Left lung (tissue), 10 donors: ENCODE results near the gene ENO1. TPM values are rescaled to one million over a fixed set of nuclear protein-coding genes. Genes with fewer than 3 reads are reported as not detected.
"Not testable (repeated sequence)": the region's sequence is repeated elsewhere in the genome, so short reads cannot be mapped to it uniquely, and the experiment has no call there.

ENCODE experiments used
- ATAC-seq: fragments of 200-7000 bp; cut with Tn5 transposase; one replicate; pipeline ENCODE4 v1.9.1; 2020; ENCODE audit warnings: moderate library complexity
- DNase-seq, 4 donors: peaks; one replicate each; pipeline ENCODE4 v3.0.0-alpha.2; 2013 to 2020
- H3K27ac ChIP-seq, 2 donors: fragments of 200-600 bp; sonication (generic) in 1 of 2; one replicate each; pipeline versions ENCODE4 v1.5.0 to v1.8.0; 2020 to 2021
- H3K27me3 ChIP-seq, 2 donors: fragments of 200-600 bp; sonication (generic) in 1 of 2; one replicate each; pipeline versions ENCODE4 v1.5.0 to v1.8.0; 2020 to 2021
- H3K36me3 ChIP-seq, 2 donors: fragments of 200-600 bp; sonication (generic) in 1 of 2; one replicate each; pipeline versions ENCODE4 v1.5.0 to v1.8.0; 2020 to 2021
- H3K4me1 ChIP-seq, 2 donors: fragments of 200-600 bp; one replicate each; pipeline ENCODE4 v1.8.0; 2021
- H3K4me3 ChIP-seq, 2 donors: fragments of 200-600 bp; sonication (generic) in 1 of 2; one replicate each; pipeline versions ENCODE4 v1.5.0 to v1.8.0; 2020 to 2021; ENCODE audit warnings: mild to moderate bottlenecking in 1 of 2
- H3K9me3 ChIP-seq, 2 donors: fragments of 200-600 bp; sonication (generic) in 1 of 2; one replicate each; pipeline versions ENCODE4 v1.5.0 to v1.8.0; 2020 to 2021
- CTCF ChIP-seq, 2 donors: fragments of 200-600 bp; sonication (generic) in 1 of 2; IDR thresholded peaks; one replicate each; pipeline versions ENCODE4 v1.5.0 to v1.8.0; 2021; ENCODE audit warnings: antibody characterized with exemption in 2 of 2
- intact Hi-C, 2 donors: fragments of 100-400 bp; cut with DNase I; formaldehyde crosslinking; loops; one replicate each; pipeline versions ENCODE4 v1.11.2 to v1.14.2; 2022
- polyA plus RNA-seq, 6 donors: library from polyadenylated mRNA; unstranded; fragments of 120-200 nt; gene quantifications; one replicate each; pipeline ENCODE4 v1.2.1, GENCODE V29; 2013; ENCODE audit not compliant: insufficient read length in 6 of 6
- total RNA-seq, 2 donors: library from RNA; stranded (reverse); fragmentation: NEBNext Ultra II Directional; extraction: Animal tissue kit (Norgen Biotek cat#: 25700); gene quantifications; one replicate each; pipeline ENCODE4 v1.2.1, GENCODE V29; 2021
- donor health status: DM: no; HTN: yes; CAD: no.
- donor health status: DM: no; HTN: no; CAD: no.

The ENO1 gene
- total and polyA plus RNA-seq, 8 donors = 695 to 1,734 (median 783) TPM

- no peak overlapping the region for H3K27ac ChIP-seq
- H3K4me3 ChIP-seq = no peak overlapping the region
- DNase-seq = no peak
- ATAC-seq = no peak
- no peaks in the 10 kb centered on the region for H3K4me1 ChIP-seq
- H3K9me3 ChIP-seq = no peaks in the 10 kb centered on the region
- TF ChIP-seq CTCF (IDR thresholded peaks at IDR 0.05) = no peak
- no peaks in the 10 kb centered on the region for H3K27me3 ChIP-seq
- no peaks in the 10 kb centered on the region for H3K36me3 ChIP-seq
- intact Hi-C loops = loop anchor here in 1 of 2 donors (10.0 kb wide), 1 partner anchor 179 kb away; no protein-coding TSS in a partner anchor
Measured at GRCh38 chr1:8925406-8925805, 46.9 kb upstream of the ENO1 start.

- Histone ChIP-seq H3K4me3 (no peak overlapping the region), H3K27ac (no peak overlapping the region), H3K36me3 (no peaks in the 10 kb centered on the region), H3K27me3 (no peaks in the 10 kb centered on the region), H3K9me3 (no peaks in the 10 kb centered on the region), H3K4me1 (no peaks in the 10 kb centered on the region)
- intact Hi-C loops = loop anchor here in 1 of 2 donors (10.0 kb wide), 1 partner anchor 182 kb away; no protein-coding TSS in a partner anchor
- DNase-seq (no peak), ATAC-seq (no peak)
- TF ChIP-seq CTCF (IDR thresholded peaks at IDR 0.05) = no peak
Measured at GRCh38 chr1:8922962-8923361, 44.5 kb upstream of the ENO1 start.

- DNase-seq, ATAC-seq, H3K27ac ChIP-seq, H3K36me3 ChIP-seq, H3K4me1 ChIP-seq, intact Hi-C loops, H3K4me3 ChIP-seq, H3K9me3 ChIP-seq, H3K27me3 ChIP-seq: not testable (repeated sequence)
Measured at GRCh38 chr1:8917536-8917935, 39.0 kb upstream of the ENO1 start.

GRCh38 chr1:8915446-8915845, 37.0 kb upstream of the ENO1 start:
- intact Hi-C loops = no loop called here
- DNase-seq (no peak), ATAC-seq (no peak)
- Histone ChIP-seq H3K4me1 (peaks cover 0 to 15% of the 10 kb centered on the region in 2 donors), H3K36me3 (no peaks in the 10 kb centered on the region), H3K9me3 (no peaks in the 10 kb centered on the region), H3K27me3 (no peaks in the 10 kb centered on the region), H3K27ac (no peak overlapping the region), H3K4me3 (no peak overlapping the region)
- TF ChIP-seq CTCF (IDR thresholded peaks at IDR 0.05) = no peak

GRCh38 chr1:8914466-8914865, 36.0 kb upstream of the ENO1 start:
- DNase-seq (no peak), ATAC-seq (no peak)
- no peak for TF ChIP-seq CTCF (IDR thresholded peaks at IDR 0.05)
- Histone ChIP-seq H3K9me3 (no peaks in the 10 kb centered on the region), H3K4me3 (no peak overlapping the region), H3K27me3 (no peaks in the 10 kb centered on the region), H3K36me3 (no peaks in the 10 kb centered on the region), H3K27ac (no peak overlapping the region), H3K4me1 (peaks cover 0 to 17% of the 10 kb centered on the region in 2 donors)
- intact Hi-C loops = loop anchor here in 1 of 2 donors (5.0 kb wide), 1 partner anchor 78 kb away; no protein-coding TSS in a partner anchor

GRCh38 chr1:8913457-8913856, 35.0 kb upstream of the ENO1 start:
- TF ChIP-seq CTCF (IDR thresholded peaks at IDR 0.05) = no peak
- Histone ChIP-seq H3K27ac (no peak overlapping the region), H3K36me3 (no peaks in the 10 kb centered on the region), H3K9me3 (no peaks in the 10 kb centered on the region), H3K4me3 (no peak overlapping the region), H3K4me1 (peaks cover 0 to 17% of the 10 kb centered on the region in 2 donors), H3K27me3 (no peaks in the 10 kb centered on the region)
- peak in 1 of 4 donors; percentile 16 for DNase-seq
- ATAC-seq = peak; percentile 7
- intact Hi-C loops = loop anchor here in 1 of 2 donors (5.0 kb wide), 1 partner anchor 79 kb away; no protein-coding TSS in a partner anchor
